ENCODE measurements around the gene SLC39A3. TPM values are rescaled to one million over a fixed set of nuclear protein-coding genes. Genes with fewer than 3 reads are reported as not detected.

SLC39A3 gene
- total RNA-seq, 1 experiment from 2014 or later, result 26.9 TPM

- DNase-seq (ENCODE audit: extremely low read depth, low read depth), result no peak
Observed at GRCh38 chr19:2769218-2769617, 29.4 kb upstream of the SLC39A3 start.

GRCh38 chr19:2768365-2769132 lies 28.7 kb upstream of the SLC39A3 start:
- no peak for DNase-seq (ENCODE audit: extremely low read depth, low read depth)

- no peak for DNase-seq (ENCODE audit: extremely low read depth, low read depth)
Observed at GRCh38 chr19:2767688-2768087, 27.9 kb upstream of the SLC39A3 start.

- DNase-seq (ENCODE audit: extremely low read depth, low read depth), result no peak
Observed at GRCh38 chr19:2766594-2767372, 27.0 kb upstream of the SLC39A3 start.

- no peak for DNase-seq (ENCODE audit: extremely low read depth, low read depth)
Observed at GRCh38 chr19:2765376-2765775, 25.6 kb upstream of the SLC39A3 start.

- no peak for DNase-seq (ENCODE audit: extremely low read depth, low read depth)
Observed at GRCh38 chr19:2764945-2765344, 25.1 kb upstream of the SLC39A3 start.

GRCh38 chr19:2763687-2764086 lies 23.9 kb upstream of the SLC39A3 start:
- no peak for DNase-seq (ENCODE audit: extremely low read depth, low read depth)

- DNase-seq (ENCODE audit: extremely low read depth, low read depth), result no peak
Observed at GRCh38 chr19:2762783-2763496, 23.1 kb upstream of the SLC39A3 start.

- no peak for DNase-seq (ENCODE audit: extremely low read depth, low read depth)
Observed at GRCh38 chr19:2761876-2762782, 22.3 kb upstream of the SLC39A3 start.

- DNase-seq (ENCODE audit: extremely low read depth, low read depth), result no peak
Observed at GRCh38 chr19:2761309-2761677, 21.5 kb upstream of the SLC39A3 start.

GRCh38 chr19:2759965-2760364 lies 20.1 kb upstream of the SLC39A3 start:
- no peak for DNase-seq (ENCODE audit: extremely low read depth, low read depth)

- DNase-seq (ENCODE audit: extremely low read depth, low read depth), result no peak
Observed at GRCh38 chr19:2759362-2759761, 19.5 kb upstream of the SLC39A3 start.

- DNase-seq (ENCODE audit: extremely low read depth, low read depth), result no peak
Observed at GRCh38 chr19:2758601-2759313, 18.9 kb upstream of the SLC39A3 start.

- DNase-seq (ENCODE audit: extremely low read depth, low read depth), result no peak
Observed at GRCh38 chr19:2756921-2757881, 17.4 kb upstream of the SLC39A3 start.

- no peak for DNase-seq (ENCODE audit: extremely low read depth, low read depth)
Observed at GRCh38 chr19:2756477-2756876, 16.7 kb upstream of the SLC39A3 start.

- DNase-seq (ENCODE audit: extremely low read depth, low read depth), result no peak
Observed at GRCh38 chr19:2755811-2756210, 16.0 kb upstream of the SLC39A3 start.

- no peak for DNase-seq (ENCODE audit: extremely low read depth, low read depth)
Observed at GRCh38 chr19:2755448-2755705, 15.6 kb upstream of the SLC39A3 start.

GRCh38 chr19:2754659-2755447 lies 15.0 kb upstream of the SLC39A3 start:
- DNase-seq (ENCODE audit: extremely low read depth, low read depth), result no peak

Measured in NCI-H460 (cell line).